Neural cell (in vitro differentiated cells): ENCODE data around the gene RDX.

ENCODE experiments used
- CTCF ChIP-seq: fragments of 450-650 bp; IDR thresholded peaks from 2 replicates; pipeline ENCODE4 v1.5.1; 2014; ENCODE audit warnings: antibody characterized with exemption, mild to moderate bottlenecking, moderate library complexity; ENCODE audit not compliant: poor library complexity, severe bottlenecking
- EP300 ChIP-seq: fragments of 450-650 bp; conservative IDR thresholded peaks from 2 replicates; pipeline ENCODE4 v1.6.1; 2014; ENCODE audit warnings: antibody characterized with exemption, mild to moderate bottlenecking, moderate library complexity; ENCODE audit not compliant: poor library complexity, severe bottlenecking
- EZH2 ChIP-seq: fragments of 200-600, 300-800 bp; shearing (Covaris generic), sonication (generic); IDR thresholded peaks from 2 replicates; pipeline ENCODE4 v1.6.1; 2014; ENCODE audit warnings: antibody characterized with exemption, low read length, borderline replicate concordance, mild to moderate bottlenecking; ENCODE audit not compliant: insufficient read depth, poor library complexity, severe bottlenecking
- POLR2AphosphoS5 ChIP-seq: IDR thresholded peaks from 2 replicates; pipeline ENCODE4 v1.6.1; 2012
- RAD21 ChIP-seq: fragments of 450-650 bp; conservative IDR thresholded peaks from 2 replicates; pipeline ENCODE4 v1.6.1; 2014; ENCODE audit warnings: antibody characterized with exemption, mild to moderate bottlenecking, moderate library complexity
- REST ChIP-seq: IDR thresholded peaks from 2 replicates; pipeline ENCODE4 v1.6.1; 2012; ENCODE audit warnings: borderline replicate concordance
- SMC3 ChIP-seq: fragments of 450-650 bp; conservative IDR thresholded peaks from 2 replicates; pipeline ENCODE4 v1.6.1; 2014; ENCODE audit warnings: antibody characterized with exemption, mild to moderate bottlenecking, moderate library complexity; ENCODE audit not compliant: poor library complexity

DNA sequence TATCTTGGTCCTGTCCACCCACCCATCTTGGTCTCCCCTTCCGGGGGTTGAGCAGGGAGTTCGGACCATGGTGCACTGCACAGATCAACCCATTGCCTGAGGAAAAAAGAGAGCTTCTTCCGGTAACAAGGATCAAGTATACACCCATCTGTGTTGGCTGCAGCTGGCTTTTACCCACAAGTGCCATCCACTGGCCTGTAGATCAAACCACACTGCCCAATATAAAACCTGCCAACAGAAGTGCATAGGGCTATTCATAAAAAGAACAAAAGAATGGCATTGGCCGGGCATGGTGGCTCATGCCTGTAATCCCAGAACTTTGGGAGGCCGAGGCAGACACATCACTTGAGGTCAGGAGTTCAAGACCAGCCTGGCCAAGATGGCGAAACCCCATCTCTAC, 108.7 kb downstream of the RDX start:
- TF ChIP-seq EZH2 = no peak
- no peak for TF ChIP-seq EP300
- TF ChIP-seq CTCF = no peak
- TF ChIP-seq SMC3 = no peak
- no peak for TF ChIP-seq RAD21
- no peak for TF ChIP-seq REST
- no peak for TF ChIP-seq POLR2AphosphoS5
